ENCODE results near the gene TOM1L2.

TOM1L2 gene

DNA sequence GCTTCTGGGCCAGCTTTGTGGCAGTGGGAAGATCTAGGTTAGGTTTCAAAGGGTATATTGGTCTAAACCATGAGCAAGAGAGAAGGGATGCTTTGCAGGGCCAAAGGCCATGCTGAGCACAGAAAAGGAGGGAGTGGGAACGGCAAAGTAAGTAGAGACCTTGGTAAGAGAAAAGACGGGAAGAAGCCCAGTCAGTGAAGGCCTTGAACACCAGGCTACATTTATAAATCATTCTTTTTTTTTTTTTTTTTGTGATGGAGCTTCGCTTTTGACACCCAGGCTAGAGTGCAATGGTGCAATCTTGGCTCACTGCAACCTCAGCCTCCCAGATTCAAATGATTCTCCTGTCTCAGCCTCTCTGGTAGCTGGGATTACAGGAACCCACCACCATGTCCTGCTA, 18.1 kb downstream of the TOM1L2 start:
- no peak overlapping the region for H3K4me2 ChIP-seq (ENCODE audit: low read depth, low read length)
- no peaks in the 10 kb centered on the region for H4K20me1 ChIP-seq (ENCODE audit: insufficient read depth, low read length)
- no peak for DNase-seq
- no peak overlapping the region for H2AFZ ChIP-seq (ENCODE audit: low read length)
- TF ChIP-seq EZH2phosphoT487 (IDR thresholded peaks at IDR 0.05; ENCODE audit: low read length): no peak
- H3K27me3 ChIP-seq (replicated peaks; ENCODE audit: insufficient read depth, low read length): no peaks in the 10 kb centered on the region
- no peaks in the 10 kb centered on the region for H3K9me2 ChIP-seq (replicated peaks; ENCODE audit: insufficient read depth, low read length)
- H3K4me3 ChIP-seq (ENCODE audit: low read length): no peak overlapping the region
- no peak overlapping the region for H3K27ac ChIP-seq (ENCODE audit: low read length)
- H3K4me1 ChIP-seq (ENCODE audit: low read length): no peaks in the 10 kb centered on the region
- H3K9me3 ChIP-seq (replicated peaks; ENCODE audit: insufficient read depth, low read length): no peaks in the 10 kb centered on the region
- no peaks in the 10 kb centered on the region for H3F3A ChIP-seq (ENCODE audit: insufficient read depth, low read length)
- no peaks in the 10 kb centered on the region for H3K36me3 ChIP-seq (replicated peaks; ENCODE audit: insufficient read depth, low read length)
- no peak overlapping the region for H3K9ac ChIP-seq (ENCODE audit: low read length)
- H3K79me2 ChIP-seq (ENCODE audit: low read length): peaks cover 33% of the 10 kb centered on the region

DNA sequence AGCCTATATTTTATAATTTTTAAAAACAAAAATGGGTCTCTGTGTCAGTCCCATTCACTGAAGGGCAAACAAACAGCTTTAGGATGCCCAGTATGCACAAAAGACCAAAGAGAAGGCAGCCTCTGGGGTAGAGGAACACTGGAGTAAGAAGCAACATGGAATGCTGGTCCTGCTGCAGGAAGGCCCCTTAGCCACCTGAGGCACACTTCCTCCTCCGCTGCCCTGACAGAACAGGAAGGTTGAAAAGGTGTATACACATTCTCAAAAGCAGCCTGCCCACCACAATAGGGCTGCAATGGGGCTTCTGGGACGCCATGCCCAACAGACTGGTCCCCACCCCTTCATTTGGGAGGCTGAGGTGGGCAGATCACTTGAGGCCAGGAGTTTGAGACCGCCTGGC, 19.5 kb downstream of the TOM1L2 start:
- Histone ChIP-seq H3K4me2 (ENCODE audit: low read depth, low read length) (no peak overlapping the region), H3K9me3 (replicated peaks; ENCODE audit: insufficient read depth, low read length) (no peaks in the 10 kb centered on the region), H3K9me2 (replicated peaks; ENCODE audit: insufficient read depth, low read length) (no peaks in the 10 kb centered on the region), H3K4me3 (ENCODE audit: low read length) (no peak overlapping the region), H3F3A (ENCODE audit: insufficient read depth, low read length) (no peaks in the 10 kb centered on the region), H3K4me1 (ENCODE audit: low read length) (no peaks in the 10 kb centered on the region), H3K27me3 (replicated peaks; ENCODE audit: insufficient read depth, low read length) (no peaks in the 10 kb centered on the region), H3K79me2 (ENCODE audit: low read length) (peaks cover 19% of the 10 kb centered on the region), H3K9ac (ENCODE audit: low read length) (no peak overlapping the region), H4K20me1 (ENCODE audit: insufficient read depth, low read length) (no peaks in the 10 kb centered on the region), H3K27ac (ENCODE audit: low read length) (no peak overlapping the region), H3K36me3 (replicated peaks; ENCODE audit: insufficient read depth, low read length) (no peaks in the 10 kb centered on the region), H2AFZ (ENCODE audit: low read length) (no peak overlapping the region)
- no peak for DNase-seq
- TF ChIP-seq, protein P1, sequence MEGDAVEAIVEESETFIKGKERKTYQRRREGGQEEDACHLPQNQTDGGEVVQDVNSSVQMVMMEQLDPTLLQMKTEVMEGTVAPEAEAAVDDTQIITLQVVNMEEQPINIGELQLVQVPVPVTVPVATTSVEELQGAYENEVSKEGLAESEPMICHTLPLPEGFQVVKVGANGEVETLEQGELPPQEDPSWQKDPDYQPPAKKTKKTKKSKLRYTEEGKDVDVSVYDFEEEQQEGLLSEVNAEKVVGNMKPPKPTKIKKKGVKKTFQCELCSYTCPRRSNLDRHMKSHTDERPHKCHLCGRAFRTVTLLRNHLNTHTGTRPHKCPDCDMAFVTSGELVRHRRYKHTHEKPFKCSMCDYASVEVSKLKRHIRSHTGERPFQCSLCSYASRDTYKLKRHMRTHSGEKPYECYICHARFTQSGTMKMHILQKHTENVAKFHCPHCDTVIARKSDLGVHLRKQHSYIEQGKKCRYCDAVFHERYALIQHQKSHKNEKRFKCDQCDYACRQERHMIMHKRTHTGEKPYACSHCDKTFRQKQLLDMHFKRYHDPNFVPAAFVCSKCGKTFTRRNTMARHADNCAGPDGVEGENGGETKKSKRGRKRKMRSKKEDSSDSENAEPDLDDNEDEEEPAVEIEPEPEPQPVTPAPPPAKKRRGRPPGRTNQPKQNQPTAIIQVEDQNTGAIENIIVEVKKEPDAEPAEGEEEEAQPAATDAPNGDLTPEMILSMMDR (IDR thresholded peaks at IDR 0.05; ENCODE audit: low read length): no peak

DNA sequence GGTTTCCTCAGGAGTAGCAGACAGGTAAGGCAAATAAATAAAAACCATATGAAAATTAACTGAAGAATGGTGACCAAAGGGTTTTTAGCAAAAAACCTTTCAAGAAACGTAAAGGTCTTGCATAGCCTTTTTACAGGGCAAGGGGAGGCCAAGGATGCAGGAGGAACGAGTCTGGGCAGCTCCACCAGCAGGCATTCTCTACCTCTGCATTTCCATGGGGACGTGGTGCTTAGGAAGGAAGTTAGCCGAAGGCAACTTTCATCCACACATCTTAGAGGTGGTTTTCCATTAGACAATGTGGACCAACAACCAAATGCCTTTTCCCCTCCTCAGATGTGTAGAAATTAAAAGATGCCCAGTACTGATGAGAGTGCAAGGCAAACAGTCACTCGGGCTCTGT, 20.7 kb downstream of the TOM1L2 start:
- Histone ChIP-seq H3K9me3 (replicated peaks; ENCODE audit: insufficient read depth, low read length) (no peaks in the 10 kb centered on the region), H2AFZ (ENCODE audit: low read length) (no peak overlapping the region), H3K9ac (ENCODE audit: low read length) (no peak overlapping the region), H3F3A (ENCODE audit: insufficient read depth, low read length) (no peaks in the 10 kb centered on the region), H3K27me3 (replicated peaks; ENCODE audit: insufficient read depth, low read length) (no peaks in the 10 kb centered on the region), H3K4me2 (ENCODE audit: low read depth, low read length) (no peak overlapping the region), H4K20me1 (ENCODE audit: insufficient read depth, low read length) (no peaks in the 10 kb centered on the region), H3K4me1 (ENCODE audit: low read length) (no peaks in the 10 kb centered on the region), H3K36me3 (replicated peaks; ENCODE audit: insufficient read depth, low read length) (no peaks in the 10 kb centered on the region), H3K27ac (ENCODE audit: low read length) (no peak overlapping the region), H3K9me2 (replicated peaks; ENCODE audit: insufficient read depth, low read length) (no peaks in the 10 kb centered on the region), H3K79me2 (ENCODE audit: low read length) (peaks cover 9% of the 10 kb centered on the region), H3K4me3 (ENCODE audit: low read length) (no peak overlapping the region)
- no peak for DNase-seq
- no peak for TF ChIP-seq EZH2phosphoT487 (IDR thresholded peaks at IDR 0.05; ENCODE audit: low read length)
- no peak for TF ChIP-seq EZH2 (optimal IDR thresholded peaks at IDR 0.05; ENCODE audit: low read depth, low read length)
- TF ChIP-seq, protein P1 (IDR thresholded peaks at IDR 0.05; ENCODE audit: low read length): no peak

DNA sequence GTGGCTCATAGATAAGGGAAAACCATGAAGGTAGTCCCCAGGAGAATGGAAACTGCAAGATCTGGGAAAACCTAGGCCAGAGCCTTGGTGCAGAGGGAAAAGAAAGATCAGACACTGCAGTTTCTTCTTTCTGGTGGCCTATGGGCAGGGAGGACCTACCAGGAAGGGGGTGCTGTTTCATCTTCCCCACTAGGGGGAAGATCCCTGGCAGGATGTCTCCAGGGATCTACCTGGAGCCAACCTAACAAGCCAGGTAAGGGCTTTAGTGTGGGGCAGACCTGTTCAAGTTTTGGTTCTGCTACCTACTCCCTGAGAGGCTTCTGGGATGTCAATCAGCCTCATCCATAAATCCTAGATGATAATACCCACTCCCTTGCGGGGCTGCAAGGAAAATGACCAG, 21.4 kb downstream of the TOM1L2 start:
- no peak overlapping the region for H3K4me3 ChIP-seq (ENCODE audit: low read length)
- no peaks in the 10 kb centered on the region for H3K9me2 ChIP-seq (replicated peaks; ENCODE audit: insufficient read depth, low read length)
- no peak overlapping the region for H3K4me2 ChIP-seq (ENCODE audit: low read depth, low read length)
- H2AFZ ChIP-seq (ENCODE audit: low read length): no peak overlapping the region
- DNase-seq: no peak
- no peak overlapping the region for H3K27ac ChIP-seq (ENCODE audit: low read length)
- peaks cover 6% of the 10 kb centered on the region; the same call in 1 of the 2 replicates for H3K79me2 ChIP-seq (ENCODE audit: low read length)
- H3K9ac ChIP-seq (ENCODE audit: low read length): no peak overlapping the region
- H4K20me1 ChIP-seq (ENCODE audit: insufficient read depth, low read length): no peaks in the 10 kb centered on the region
- H3K9me3 ChIP-seq (replicated peaks; ENCODE audit: insufficient read depth, low read length): no peaks in the 10 kb centered on the region
- no peaks in the 10 kb centered on the region for H3K36me3 ChIP-seq (replicated peaks; ENCODE audit: insufficient read depth, low read length)
- TF ChIP-seq, protein P1 (IDR thresholded peaks at IDR 0.05; ENCODE audit: low read length): 0 out of 2 replicates have a peak, but pooled peaks have one; percentile 4
- no peak for TF ChIP-seq EZH2 (optimal IDR thresholded peaks at IDR 0.05; ENCODE audit: low read depth, low read length)
- no peaks in the 10 kb centered on the region for H3K27me3 ChIP-seq (replicated peaks; ENCODE audit: insufficient read depth, low read length)
- no peaks in the 10 kb centered on the region for H3F3A ChIP-seq (ENCODE audit: insufficient read depth, low read length)
- no peaks in the 10 kb centered on the region for H3K4me1 ChIP-seq (ENCODE audit: low read length)

Data from MM.1S (cell line).